Fibroblast of lung (primary cell): Measurements from ENCODE around the gene ELMO1.

Experiments used
- EZH2 ChIP-seq: IDR thresholded peaks from 2 replicates; pipeline ENCODE4 v1.5.1; 2012; ENCODE audit warnings: low read length, control low read depth, mild to moderate bottlenecking; ENCODE audit errors: missing control alignments
- TF ChIP-seq, protein P1 (sequence below), 2 donors: IDR thresholded peaks in 1 of 2; conservative IDR thresholded peaks in 1 of 2; 1 replicate in 1 of 2; 2 replicates in 1 of 2; pipeline ENCODE4 v1.5.1; 2011 to 2012; ENCODE audit warnings: low read length in 2 of 2, control low read depth in 1 of 2, inconsistent platforms in 1 of 2, low read depth in 1 of 2, mild to moderate bottlenecking in 1 of 2

DNA sequence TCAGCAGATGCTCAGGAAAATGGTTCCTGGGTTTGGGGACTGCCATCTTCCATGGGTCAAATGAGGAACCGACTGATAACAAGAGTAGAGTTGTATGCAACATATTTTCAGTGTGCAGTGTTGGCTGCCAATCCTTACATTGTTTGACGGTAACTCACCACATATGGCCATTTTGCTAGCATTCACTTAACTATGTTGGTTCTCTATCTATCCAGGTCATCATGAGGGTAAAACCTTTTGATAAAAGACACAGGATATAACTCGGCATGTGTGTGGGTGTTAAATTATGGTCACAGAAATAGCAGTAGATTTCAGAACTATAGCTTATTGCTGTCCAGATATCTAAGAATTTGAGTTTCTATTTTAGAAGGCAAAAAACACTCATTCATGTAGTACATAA, 583.6 kb downstream of the ELMO1 start:
- TF ChIP-seq, protein P1, sequence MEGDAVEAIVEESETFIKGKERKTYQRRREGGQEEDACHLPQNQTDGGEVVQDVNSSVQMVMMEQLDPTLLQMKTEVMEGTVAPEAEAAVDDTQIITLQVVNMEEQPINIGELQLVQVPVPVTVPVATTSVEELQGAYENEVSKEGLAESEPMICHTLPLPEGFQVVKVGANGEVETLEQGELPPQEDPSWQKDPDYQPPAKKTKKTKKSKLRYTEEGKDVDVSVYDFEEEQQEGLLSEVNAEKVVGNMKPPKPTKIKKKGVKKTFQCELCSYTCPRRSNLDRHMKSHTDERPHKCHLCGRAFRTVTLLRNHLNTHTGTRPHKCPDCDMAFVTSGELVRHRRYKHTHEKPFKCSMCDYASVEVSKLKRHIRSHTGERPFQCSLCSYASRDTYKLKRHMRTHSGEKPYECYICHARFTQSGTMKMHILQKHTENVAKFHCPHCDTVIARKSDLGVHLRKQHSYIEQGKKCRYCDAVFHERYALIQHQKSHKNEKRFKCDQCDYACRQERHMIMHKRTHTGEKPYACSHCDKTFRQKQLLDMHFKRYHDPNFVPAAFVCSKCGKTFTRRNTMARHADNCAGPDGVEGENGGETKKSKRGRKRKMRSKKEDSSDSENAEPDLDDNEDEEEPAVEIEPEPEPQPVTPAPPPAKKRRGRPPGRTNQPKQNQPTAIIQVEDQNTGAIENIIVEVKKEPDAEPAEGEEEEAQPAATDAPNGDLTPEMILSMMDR (conservative IDR thresholded peaks at IDR 0.05 in 1 of 2, IDR thresholded peaks at IDR 0.05 in 1 of 2; ENCODE audit: low read depth in 1 of 2, low read length in 2 of 2): no peak
- TF ChIP-seq EZH2: no peak
